GM12874 (cell line): Measurements from ENCODE around the gene C1QTNF1.

ENCODE experiments used
- CTCF ChIP-seq: IDR thresholded peaks from 2 replicates; pipeline ENCODE4 v1.5.1; 2011; ENCODE audit warnings: low read depth, mild to moderate bottlenecking, control low read depth, low read length, moderate library complexity; ENCODE audit not compliant: insufficient read depth

C1QTNF1 gene

GRCh38 chr17:79002796-79003593 lies 21.0 kb upstream of the C1QTNF1 start:
- TF ChIP-seq CTCF: no peak

DNA sequence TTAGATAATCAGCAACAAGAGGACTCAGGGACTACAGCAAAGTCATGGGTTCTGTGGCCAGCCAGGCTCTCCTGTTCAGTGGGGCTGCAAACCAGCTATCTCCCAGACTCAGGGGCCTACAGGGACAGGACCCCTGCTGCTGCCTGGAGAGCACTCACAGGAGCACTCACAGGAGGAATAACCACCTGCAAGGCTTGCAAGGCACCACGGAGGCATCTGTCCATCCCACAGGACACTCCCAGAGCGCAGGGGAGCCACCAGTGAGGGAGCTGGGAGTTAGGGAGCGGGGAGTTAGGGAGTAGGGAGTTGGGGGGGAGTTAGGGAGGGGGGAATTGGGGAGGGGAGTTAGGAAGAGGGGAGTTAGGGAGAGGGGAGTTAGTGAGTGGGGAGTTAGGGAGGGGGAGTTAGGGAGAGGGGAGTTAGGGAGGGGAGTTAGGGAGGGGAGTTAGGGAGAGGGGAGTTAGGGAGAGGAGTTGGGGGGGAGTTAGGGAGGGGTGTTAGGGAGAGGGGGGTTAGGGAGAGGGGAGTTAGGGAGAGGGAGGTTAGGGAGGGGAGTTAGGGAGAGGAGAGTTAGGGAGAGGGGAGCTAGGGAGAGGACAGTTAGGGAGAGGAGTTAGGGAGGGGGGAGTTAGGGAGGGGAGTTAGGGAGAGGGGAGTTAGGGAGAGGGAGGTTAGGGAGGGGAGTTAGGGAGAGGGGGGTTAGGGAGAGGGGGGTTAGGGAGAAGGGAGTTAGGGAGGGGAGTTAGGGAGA lies 20.1 kb upstream of the C1QTNF1 start:
- TF ChIP-seq CTCF: no peak

DNA sequence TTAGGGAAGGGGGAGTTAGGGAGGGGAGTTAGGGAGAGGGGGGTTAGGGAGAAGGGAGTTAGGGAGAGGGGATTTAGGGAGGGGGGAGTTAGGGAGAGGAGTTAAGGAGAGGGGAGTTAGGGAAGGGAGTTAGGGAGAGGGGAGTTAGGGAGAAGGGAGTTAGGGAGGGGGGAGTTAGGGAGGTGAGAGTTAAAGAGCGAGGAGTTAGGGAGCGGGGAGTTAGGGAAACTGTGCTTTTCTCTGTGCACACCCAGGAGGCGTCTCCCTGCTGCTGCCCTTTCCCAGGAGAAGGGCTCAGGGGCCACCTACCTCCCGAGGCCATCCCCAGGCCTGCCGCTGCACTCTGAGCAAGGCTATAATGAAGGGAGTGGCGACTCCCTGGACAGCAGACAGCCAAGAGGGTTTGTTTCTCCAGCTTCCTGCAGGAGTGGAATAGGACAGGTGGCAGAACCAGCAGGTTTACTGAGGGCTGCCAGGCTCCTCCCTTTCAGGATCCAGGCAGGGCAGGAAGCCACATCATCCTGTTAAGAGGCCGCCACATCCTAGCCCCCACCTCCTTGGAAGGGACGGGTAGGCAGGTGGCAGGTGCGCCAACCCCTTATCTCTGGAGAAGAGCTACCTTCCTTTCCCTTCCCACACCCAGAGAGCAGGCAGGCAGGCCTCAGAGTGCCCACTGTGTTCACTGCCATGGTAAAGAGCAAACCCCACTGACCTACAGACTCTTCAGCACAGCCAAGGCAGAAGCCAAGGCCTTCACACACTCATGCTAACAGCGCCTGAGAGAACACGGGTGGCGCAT lies 18.7 kb upstream of the C1QTNF1 start:
- no peak for TF ChIP-seq CTCF

DNA sequence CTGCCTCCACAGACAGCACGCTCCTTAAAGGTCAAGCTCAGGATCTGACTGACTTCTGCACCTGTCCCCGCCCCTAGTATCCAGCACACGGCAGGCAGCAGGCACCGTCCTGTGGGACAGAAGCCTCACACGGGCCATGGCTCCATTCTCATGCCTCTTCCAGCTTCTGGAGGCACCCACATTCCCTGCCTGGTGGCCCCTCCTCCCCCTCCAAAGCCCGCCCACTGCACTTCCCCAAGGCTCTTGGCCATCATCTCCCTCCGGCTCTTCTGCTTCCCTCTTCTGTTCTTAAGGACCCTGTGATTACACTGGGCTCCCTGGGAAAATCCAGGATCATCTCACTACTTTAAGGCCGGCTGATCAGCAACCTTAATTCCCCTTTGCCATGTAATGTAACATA lies 17.9 kb upstream of the C1QTNF1 start:
- TF ChIP-seq CTCF: no peak

DNA sequence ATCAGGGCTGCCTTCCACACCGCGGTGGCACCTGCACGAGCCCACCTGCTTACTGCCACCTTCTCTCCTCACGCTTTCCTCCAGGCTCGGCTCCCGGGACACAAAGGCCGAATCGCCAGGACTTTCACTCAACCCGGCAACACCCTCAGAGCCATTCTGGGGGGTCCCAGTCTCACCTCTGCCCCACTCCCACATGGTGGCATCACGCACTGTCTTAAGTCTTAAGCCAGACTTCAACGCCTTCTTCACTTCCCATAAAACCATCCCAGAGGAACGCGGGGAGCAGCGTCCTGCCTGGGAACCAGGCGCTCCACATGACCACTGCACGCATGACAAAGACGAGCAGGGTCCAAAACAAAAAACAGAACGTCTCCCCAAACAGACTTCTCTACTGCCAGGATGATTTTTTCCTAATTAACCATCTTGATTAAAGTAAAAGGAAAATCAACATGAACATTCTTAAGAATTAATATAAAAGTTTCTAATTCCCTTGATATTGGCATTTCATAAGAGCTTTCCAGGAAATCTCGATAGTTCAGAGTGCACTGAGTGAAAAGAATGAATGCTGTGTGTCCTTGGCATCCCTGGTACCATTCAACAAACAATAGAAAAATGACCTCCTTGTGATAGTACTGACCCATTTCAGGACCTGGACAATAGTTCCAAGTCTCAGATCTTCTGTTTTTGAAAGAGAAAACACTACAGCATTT lies 17.0 kb upstream of the C1QTNF1 start:
- TF ChIP-seq CTCF: no peak

- no peak for TF ChIP-seq CTCF
Observed at GRCh38 chr17:79007504-79008381, 16.2 kb upstream of the C1QTNF1 start.
